Mesendoderm (in vitro differentiated cells): ENCODE results near the gene IL3.

ENCODE experiments used
- DNase-seq: peaks from one replicate; pipeline ENCODE4 v3.0.0; 2013
- H2AK5ac ChIP-seq: 2 replicates; pipeline ENCODE4 v1.6.1; 2013; ENCODE audit warnings: low read length, inconsistent platforms
- H2BK120ac ChIP-seq: 2 replicates; pipeline ENCODE4 v1.6.1; 2013; ENCODE audit warnings: low read depth, mild to moderate bottlenecking, low read length, moderate library complexity, mixed read lengths
- H2BK15ac ChIP-seq: replicated peaks from 2 replicates; pipeline ENCODE4 v1.6.1; 2013; ENCODE audit warnings: low read depth, mild to moderate bottlenecking, moderate library complexity
- H2BK5ac ChIP-seq: 2 replicates; pipeline ENCODE4 v1.6.1; 2013; ENCODE audit warnings: low read length, inconsistent platforms
- H3K18ac ChIP-seq: 2 replicates; pipeline ENCODE4 v1.6.1; 2013; ENCODE audit warnings: mild to moderate bottlenecking, low read length, mixed read lengths
- H3K23ac ChIP-seq: one replicate; pipeline ENCODE4 v1.6.1; 2013; ENCODE audit warnings: low read length
- H3K27ac ChIP-seq: 2 replicates; pipeline ENCODE4 v1.5.1; 2013; ENCODE audit warnings: low read depth, mild to moderate bottlenecking, inconsistent platforms, low read length, moderate library complexity
- H3K27me3 ChIP-seq: 2 replicates; pipeline ENCODE4 v1.6.1; 2013; ENCODE audit warnings: low read length, control low read depth, mild to moderate bottlenecking, inconsistent platforms; ENCODE audit not compliant: insufficient read depth, poor library complexity
- H3K36me3 ChIP-seq: 2 replicates; pipeline ENCODE4 v1.6.1; 2013; ENCODE audit warnings: low read length, inconsistent platforms; ENCODE audit not compliant: control insufficient read depth, insufficient read depth
- H3K4ac ChIP-seq: one replicate; pipeline ENCODE4 v1.6.1; 2013; ENCODE audit warnings: low read depth, mild to moderate bottlenecking, low read length, moderate library complexity
- H3K4me1 ChIP-seq: 2 replicates; pipeline ENCODE4 v1.6.1; 2013; ENCODE audit warnings: low read depth, low read length, inconsistent platforms; ENCODE audit not compliant: control insufficient read depth
- H3K4me2 ChIP-seq: 2 replicates; pipeline ENCODE4 v1.6.1; 2013; ENCODE audit warnings: low read length
- H3K4me3 ChIP-seq: 2 replicates; pipeline ENCODE4 v1.5.1; 2013; ENCODE audit warnings: mild to moderate bottlenecking, low read length
- H3K56ac ChIP-seq: one replicate; pipeline ENCODE4 v1.6.1; 2013; ENCODE audit warnings: low read length
- H3K79me1 ChIP-seq: 2 replicates; pipeline ENCODE4 v1.6.1; 2013; ENCODE audit warnings: low read length, inconsistent platforms
- H3K79me2 ChIP-seq: 2 replicates; pipeline ENCODE4 v1.6.1; 2013; ENCODE audit warnings: mild to moderate bottlenecking, low read length; ENCODE audit not compliant: control insufficient read depth, insufficient read depth
- H3K9ac ChIP-seq: 2 replicates; pipeline ENCODE4 v1.6.1; 2013; ENCODE audit warnings: low read length, inconsistent platforms
- H4K5ac ChIP-seq: one replicate; pipeline ENCODE4 v1.6.1; 2013; ENCODE audit warnings: low read length
- H4K8ac ChIP-seq: one replicate; pipeline ENCODE4 v1.6.1; 2013; ENCODE audit warnings: low read depth, mild to moderate bottlenecking, control low read depth, low read length, moderate library complexity
- WGBS: extraction: QIAGEN DNeasy Blood & Tissue Kit; methylation state at CpG from one replicate; pipeline ENCODE4 v1.1.7; 2013; ENCODE audit warnings: low lambda C conversion rate, missing lambda C conversion rate; ENCODE audit not compliant: insufficient coverage; ENCODE audit errors: extremely low coverage; 5-methylcytosine and 5-hydroxymethylcytosine counted together

Gene IL3

GRCh38 chr5:132019857-132020555 lies 40.4 kb upstream of the IL3 start:
- no peak overlapping the region for H2BK15ac ChIP-seq
- H3K79me2 ChIP-seq = no peaks in the 10 kb centered on the region
- no peak overlapping the region for H4K8ac ChIP-seq
- no CpG with 5 or more reads among the region's 6 CpGs for WGBS
- no peak overlapping the region for H2BK120ac ChIP-seq
- H3K4ac ChIP-seq = no peak overlapping the region
- no peak overlapping the region for H2AK5ac ChIP-seq
- no peak for DNase-seq
- no peak overlapping the region for H3K23ac ChIP-seq
- no peaks in the 10 kb centered on the region for H3K79me1 ChIP-seq
- H3K4me1 ChIP-seq = no peaks in the 10 kb centered on the region
- H3K27ac ChIP-seq = no peak overlapping the region
- H3K56ac ChIP-seq = no peak overlapping the region
- no peak overlapping the region for H3K4me3 ChIP-seq
- no peaks in the 10 kb centered on the region for H3K36me3 ChIP-seq
- no peak overlapping the region for H3K4me2 ChIP-seq
- H3K9ac ChIP-seq = no peak overlapping the region
- H3K27me3 ChIP-seq = no peaks in the 10 kb centered on the region
- H3K18ac ChIP-seq = no peak overlapping the region
- H2BK5ac ChIP-seq = no peak overlapping the region
- no peak overlapping the region for H4K5ac ChIP-seq

- Histone ChIP-seq H3K4ac (no peak overlapping the region), H3K4me2 (no peak overlapping the region), H2BK15ac (no peak overlapping the region), H3K79me2 (no peaks in the 10 kb centered on the region), H3K4me1 (no peaks in the 10 kb centered on the region), H3K36me3 (no peaks in the 10 kb centered on the region), H4K8ac (no peak overlapping the region), H2BK5ac (no peak overlapping the region), H2AK5ac (no peak overlapping the region), H3K4me3 (no peak overlapping the region), H3K27ac (no peak overlapping the region), H3K9ac (no peak overlapping the region), H3K79me1 (no peaks in the 10 kb centered on the region), H3K56ac (no peak overlapping the region), H3K23ac (no peak overlapping the region), H3K18ac (no peak overlapping the region), H4K5ac (no peak overlapping the region), H3K27me3 (no peaks in the 10 kb centered on the region), H2BK120ac (no peak overlapping the region)
- no CpG with 5 or more reads among the region's 6 CpGs for WGBS
- DNase-seq = no peak
Measured at GRCh38 chr5:132020568-132021339, 39.7 kb upstream of the IL3 start.

GRCh38 chr5:132021654-132022053 lies 38.8 kb upstream of the IL3 start:
- no peak overlapping the region for H3K27ac ChIP-seq
- no peak overlapping the region for H2BK120ac ChIP-seq
- H3K4me2 ChIP-seq = no peak overlapping the region
- H3K79me1 ChIP-seq = no peaks in the 10 kb centered on the region
- no peaks in the 10 kb centered on the region for H3K79me2 ChIP-seq
- no CpG with 5 or more reads among the region's 2 CpGs for WGBS
- no peak overlapping the region for H3K18ac ChIP-seq
- no peak overlapping the region for H3K56ac ChIP-seq
- no peak overlapping the region for H3K23ac ChIP-seq
- no peak overlapping the region for H3K4ac ChIP-seq
- no peak overlapping the region for H3K4me3 ChIP-seq
- DNase-seq = no peak
- no peak overlapping the region for H4K8ac ChIP-seq
- H3K4me1 ChIP-seq = no peaks in the 10 kb centered on the region
- H3K9ac ChIP-seq = no peak overlapping the region
- no peaks in the 10 kb centered on the region for H3K27me3 ChIP-seq
- no peak overlapping the region for H2BK5ac ChIP-seq
- no peak overlapping the region for H2AK5ac ChIP-seq
- no peaks in the 10 kb centered on the region for H3K36me3 ChIP-seq
- no peak overlapping the region for H4K5ac ChIP-seq
- no peak overlapping the region for H2BK15ac ChIP-seq

- H3K4ac ChIP-seq = no peak overlapping the region
- no peak overlapping the region for H3K18ac ChIP-seq
- no peak overlapping the region for H2BK5ac ChIP-seq
- H2AK5ac ChIP-seq = no peak overlapping the region
- no peaks in the 10 kb centered on the region for H3K27me3 ChIP-seq
- no peak overlapping the region for H3K4me2 ChIP-seq
- DNase-seq = no peak
- no peak overlapping the region for H3K4me3 ChIP-seq
- no peak overlapping the region for H4K8ac ChIP-seq
- H2BK120ac ChIP-seq = no peak overlapping the region
- no peaks in the 10 kb centered on the region for H3K79me2 ChIP-seq
- no peak overlapping the region for H3K9ac ChIP-seq
- H3K4me1 ChIP-seq = no peaks in the 10 kb centered on the region
- H3K56ac ChIP-seq = no peak overlapping the region
- H3K36me3 ChIP-seq = no peaks in the 10 kb centered on the region
- H4K5ac ChIP-seq = no peak overlapping the region
- no peak overlapping the region for H3K27ac ChIP-seq
- H3K23ac ChIP-seq = no peak overlapping the region
- no CpG with 5 or more reads among the region's 2 CpGs for WGBS
- H2BK15ac ChIP-seq = no peak overlapping the region
- no peaks in the 10 kb centered on the region for H3K79me1 ChIP-seq
Measured at GRCh38 chr5:132022737-132023136, 37.7 kb upstream of the IL3 start.

GRCh38 chr5:132023258-132024116 lies 37.0 kb upstream of the IL3 start:
- no CpG with 5 or more reads among the region's 5 CpGs for WGBS

More at GRCh38 chr5:132023258-132024116, 37.0 kb upstream of the IL3 start:
- no peaks in the 10 kb centered on the region for H3K4me1 ChIP-seq
- no peak overlapping the region for H4K8ac ChIP-seq
- no peak overlapping the region for H3K18ac ChIP-seq
- no peaks in the 10 kb centered on the region for H3K27me3 ChIP-seq
- H2BK5ac ChIP-seq = no peak overlapping the region
- H3K4me3 ChIP-seq = no peak overlapping the region
- H3K4me2 ChIP-seq = no peak overlapping the region
- no peak overlapping the region for H3K9ac ChIP-seq
- DNase-seq = no peak
- H3K79me2 ChIP-seq = no peaks in the 10 kb centered on the region
- no peak overlapping the region for H3K27ac ChIP-seq
- no peak overlapping the region for H3K4ac ChIP-seq
- H2BK15ac ChIP-seq = no peak overlapping the region
- no peaks in the 10 kb centered on the region for H3K79me1 ChIP-seq
- H3K23ac ChIP-seq = no peak overlapping the region
- no peak overlapping the region for H4K5ac ChIP-seq
- H2AK5ac ChIP-seq = no peak overlapping the region
- no peak overlapping the region for H2BK120ac ChIP-seq
- no peaks in the 10 kb centered on the region for H3K36me3 ChIP-seq
- H3K56ac ChIP-seq = no peak overlapping the region
